ENCODE measurements around the gene PBRM1. TPM values are rescaled to one million over a fixed set of nuclear protein-coding genes. Genes with fewer than 3 reads are reported as not detected.

Gene PBRM1
- polyA plus RNA-seq, 1 donor, result 46.8 TPM

- no peak for DNase-seq (ENCODE audit: low read depth)
These were observed 160.7 kb downstream of the PBRM1 start for GRCh38 chr3:52524752-52525679.

- no peak for DNase-seq (ENCODE audit: low read depth)
These were observed 161.4 kb downstream of the PBRM1 start for GRCh38 chr3:52524258-52524751.

GRCh38 chr3:52523386-52524257, 162.1 kb downstream of the PBRM1 start:
- no peak for DNase-seq (ENCODE audit: low read depth)

GRCh38 chr3:52522651-52523251, 163.0 kb downstream of the PBRM1 start:
- DNase-seq (ENCODE audit: low read depth), result no peak

GRCh38 chr3:52521881-52522650, 163.6 kb downstream of the PBRM1 start:
- no peak for DNase-seq (ENCODE audit: low read depth)

- DNase-seq (ENCODE audit: low read depth), result no peak
These were observed 164.3 kb downstream of the PBRM1 start for GRCh38 chr3:52521488-52521824.

GRCh38 chr3:52520716-52521487, 164.8 kb downstream of the PBRM1 start:
- no peak for DNase-seq (ENCODE audit: low read depth)

- no peak for DNase-seq (ENCODE audit: low read depth)
These were observed 165.5 kb downstream of the PBRM1 start for GRCh38 chr3:52520141-52520667.

GRCh38 chr3:52519445-52520140, 166.1 kb downstream of the PBRM1 start:
- no peak for DNase-seq (ENCODE audit: low read depth)

GRCh38 chr3:52518723-52519444, 166.8 kb downstream of the PBRM1 start:
- DNase-seq (ENCODE audit: low read depth), result no peak

- no peak for DNase-seq (ENCODE audit: low read depth)
These were observed 167.7 kb downstream of the PBRM1 start for GRCh38 chr3:52517796-52518722.

GRCh38 chr3:52516509-52517195, 169.1 kb downstream of the PBRM1 start:
- DNase-seq (ENCODE audit: low read depth), result no peak

- no peak for DNase-seq (ENCODE audit: low read depth)
These were observed 170.5 kb downstream of the PBRM1 start for GRCh38 chr3:52515192-52515591.

GRCh38 chr3:52514576-52514975, 171.1 kb downstream of the PBRM1 start:
- no peak for DNase-seq (ENCODE audit: low read depth)

- DNase-seq (ENCODE audit: low read depth), result no peak
These were observed 172.4 kb downstream of the PBRM1 start for GRCh38 chr3:52513281-52513680.

- DNase-seq (ENCODE audit: low read depth), result no peak
These were observed 173.0 kb downstream of the PBRM1 start for GRCh38 chr3:52512727-52513126.

GRCh38 chr3:52512105-52512504, 173.6 kb downstream of the PBRM1 start:
- no peak for DNase-seq (ENCODE audit: low read depth)
